HG03175 (cell line): ENCODE results near the gene BPTF.
"Not testable (repeated sequence)": the region's sequence is repeated elsewhere in the genome, so short reads cannot be mapped to it uniquely, and the experiment has no call there.

Experiments
- ATAC-seq: cut with Tn5 transposase; IDR thresholded peaks from one replicate; pipeline ENCODE4 v1.9.1; 2021; ENCODE audit warnings: mild to moderate bottlenecking, moderate library complexity; ENCODE audit not compliant: unreplicated experiment

Gene BPTF

GRCh38 chr17:67962156-67962555 is 136.9 kb downstream of the BPTF start:
- ATAC-seq = not testable (repeated sequence)

GRCh38 chr17:67963145-67963572 is 137.9 kb downstream of the BPTF start:
- ATAC-seq = peak; percentile 70

- ATAC-seq = no peak
These were observed 145.5 kb downstream of the BPTF start for GRCh38 chr17:67970783-67971182.

GRCh38 chr17:67974185-67974584 is 148.9 kb downstream of the BPTF start:
- no peak for ATAC-seq

- no peak for ATAC-seq
These were observed 149.3 kb downstream of the BPTF start for GRCh38 chr17:67974598-67975066.

GRCh38 chr17:67976306-67976705 is 151.0 kb downstream of the BPTF start:
- not testable (repeated sequence) for ATAC-seq

- no peak for ATAC-seq
These were observed 155.2 kb downstream of the BPTF start for GRCh38 chr17:67980456-67980855.

- not testable (repeated sequence) for ATAC-seq
These were observed 155.6 kb downstream of the BPTF start for GRCh38 chr17:67980883-67981282.

- ATAC-seq = no peak
These were observed 156.8 kb downstream of the BPTF start for GRCh38 chr17:67982034-67982640.

- ATAC-seq = no peak
These were observed 157.5 kb downstream of the BPTF start for GRCh38 chr17:67982686-67983382.

- ATAC-seq = no peak
These were observed 158.0 kb downstream of the BPTF start for GRCh38 chr17:67983383-67983688.

GRCh38 chr17:67990909-67991308 is 165.6 kb downstream of the BPTF start:
- ATAC-seq = no peak

- no peak for ATAC-seq
These were observed 167.3 kb downstream of the BPTF start for GRCh38 chr17:67992548-67993152.

- peak; percentile 76 for ATAC-seq
These were observed 168.1 kb downstream of the BPTF start for GRCh38 chr17:67993153-67993997.

GRCh38 chr17:67993998-67994361 is 168.7 kb downstream of the BPTF start:
- ATAC-seq = no peak

- ATAC-seq = no peak
These were observed 169.7 kb downstream of the BPTF start for GRCh38 chr17:67994817-67995569.

GRCh38 chr17:67995570-67996263 is 170.4 kb downstream of the BPTF start:
- ATAC-seq = no peak

GRCh38 chr17:67996301-67997171 is 171.2 kb downstream of the BPTF start, which contains the start of gene C17orf58:
TSS of gene C17orf58 (minus strand) at chr17:67996469. CDS start at chr17:67996198, 271 bp downstream.
- not testable (repeated sequence) for ATAC-seq

- no peak for ATAC-seq
These were observed 173.2 kb downstream of the BPTF start for GRCh38 chr17:67998466-67998865.
